HUES48 (cell line): Measurements from ENCODE around the gene TRIO.

Experiments used
- H3K27ac ChIP-seq: one replicate; pipeline ENCODE4 v1.7.0; 2013; ENCODE audit warnings: low read depth, low read length, inconsistent platforms
- H3K27me3 ChIP-seq: 2 replicates; pipeline ENCODE4 v1.6.1; 2013; ENCODE audit warnings: mild to moderate bottlenecking, low read length; ENCODE audit not compliant: control insufficient read depth, insufficient read depth
- H3K36me3 ChIP-seq: 2 replicates; pipeline ENCODE4 v1.6.1; 2013; ENCODE audit warnings: low read length; ENCODE audit not compliant: control insufficient read depth, insufficient read depth
- H3K4me1 ChIP-seq: 2 replicates; pipeline ENCODE4 v1.6.1; 2013; ENCODE audit warnings: mild to moderate bottlenecking, low read length; ENCODE audit not compliant: control insufficient read depth, insufficient read depth
- H3K4me3 ChIP-seq: 2 replicates; pipeline ENCODE4 v1.5.1; 2013; ENCODE audit warnings: mild to moderate bottlenecking, low read depth, low read length
- H3K9ac ChIP-seq: 2 replicates; pipeline ENCODE4 v1.6.1; 2013; ENCODE audit warnings: mild to moderate bottlenecking, low read depth, low read length, moderate library complexity
- H3K9me3 ChIP-seq: 2 replicates; pipeline ENCODE4 v1.6.1; 2013; ENCODE audit warnings: low read length; ENCODE audit not compliant: control insufficient read depth, insufficient read depth

TRIO gene

DNA sequence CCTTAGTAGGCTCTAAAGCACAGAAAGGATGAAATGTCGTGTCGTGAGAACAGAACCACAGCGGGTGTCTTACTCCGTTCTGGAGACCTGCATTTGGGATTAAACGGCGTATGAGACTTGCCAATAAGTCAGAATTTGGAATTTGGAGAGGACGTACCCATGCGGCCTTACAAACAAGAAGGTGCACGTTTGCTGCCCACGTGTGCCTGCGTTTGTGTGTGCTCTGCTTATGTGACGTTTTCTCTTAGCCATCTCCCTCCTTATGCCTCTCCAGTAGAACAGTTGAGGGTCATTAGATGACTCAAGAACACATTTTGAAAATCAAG lies 266.9 kb downstream of the TRIO start:
- Histone ChIP-seq H3K27ac (no peak overlapping the region), H3K4me3 (no peak overlapping the region), H3K36me3 (peaks cover 76% of the 10 kb centered on the region), H3K9me3 (no peaks in the 10 kb centered on the region), H3K27me3 (no peaks in the 10 kb centered on the region), H3K9ac (no peak overlapping the region), H3K4me1 (0 out of 2 replicates have a peak, but pooled peaks cover 8% of the 10 kb centered on the region)

DNA sequence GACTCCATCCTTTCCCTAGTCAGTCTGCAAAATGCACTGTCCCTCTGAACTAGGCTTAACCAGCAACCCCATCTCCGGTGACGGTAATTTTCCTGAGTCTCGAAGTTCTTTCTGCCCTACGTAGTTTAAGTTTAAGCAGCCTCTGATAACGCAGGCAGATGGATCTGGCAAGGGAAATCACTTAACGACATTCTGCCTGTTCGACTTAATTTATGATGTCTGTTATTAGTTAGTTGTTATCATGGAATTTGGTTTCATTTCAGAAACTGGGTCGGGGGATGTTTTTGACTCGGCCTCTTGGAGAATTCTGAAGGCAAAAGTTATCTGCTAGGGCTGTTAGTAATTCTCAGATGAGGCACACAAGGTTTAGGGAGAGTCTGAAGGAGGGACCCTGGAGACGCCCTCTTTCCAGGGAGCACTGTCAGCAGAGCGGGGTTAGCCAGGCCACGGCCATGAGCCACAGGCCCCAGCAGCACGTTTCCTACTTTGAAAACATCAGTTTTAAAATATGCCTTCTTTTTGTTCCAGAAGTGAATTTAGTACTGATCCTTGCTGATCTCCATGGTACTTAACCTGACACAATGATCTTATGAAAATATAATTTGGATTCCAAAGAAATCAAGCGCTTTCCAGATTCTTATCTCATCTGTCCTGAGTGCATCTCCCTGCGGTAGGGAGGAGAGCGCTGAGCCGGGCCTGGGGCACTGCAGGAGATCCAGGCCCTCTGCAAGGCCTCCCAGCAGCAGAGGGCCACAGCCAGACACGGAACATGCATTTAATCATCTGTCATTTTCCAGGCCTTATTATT lies 267.5 kb downstream of the TRIO start:
- no peaks in the 10 kb centered on the region for H3K9me3 ChIP-seq
- H3K36me3 ChIP-seq = peaks cover 82% of the 10 kb centered on the region
- no peak overlapping the region for H3K9ac ChIP-seq
- no peak overlapping the region for H3K4me3 ChIP-seq
- H3K27me3 ChIP-seq = no peaks in the 10 kb centered on the region
- H3K4me1 ChIP-seq = 0 out of 2 replicates have a peak, but pooled peaks cover 8% of the 10 kb centered on the region
- no peak overlapping the region for H3K27ac ChIP-seq

DNA sequence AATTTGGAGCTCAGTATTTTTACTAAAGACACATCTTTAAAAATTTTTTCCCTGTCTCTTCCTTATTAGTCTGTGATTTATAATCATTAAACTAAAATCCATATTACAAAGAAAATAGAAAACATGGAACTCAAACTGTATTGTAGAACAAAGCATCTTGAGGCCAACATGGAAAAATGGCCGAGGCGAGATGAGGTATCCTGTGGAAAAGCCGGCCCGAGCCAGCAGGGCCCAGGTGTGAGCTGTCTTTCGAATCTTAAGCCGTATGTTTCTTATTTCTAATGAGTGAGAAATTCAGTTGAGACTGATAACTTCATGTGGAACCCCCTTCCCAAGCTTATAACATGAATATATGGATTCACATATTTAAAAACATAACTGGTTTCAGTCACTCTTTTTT lies 268.1 kb downstream of the TRIO start:
- Histone ChIP-seq H3K36me3 (peaks cover 78% of the 10 kb centered on the region), H3K4me1 (peaks cover 13% of the 10 kb centered on the region; the same call in 1 of the 2 replicates)

DNA sequence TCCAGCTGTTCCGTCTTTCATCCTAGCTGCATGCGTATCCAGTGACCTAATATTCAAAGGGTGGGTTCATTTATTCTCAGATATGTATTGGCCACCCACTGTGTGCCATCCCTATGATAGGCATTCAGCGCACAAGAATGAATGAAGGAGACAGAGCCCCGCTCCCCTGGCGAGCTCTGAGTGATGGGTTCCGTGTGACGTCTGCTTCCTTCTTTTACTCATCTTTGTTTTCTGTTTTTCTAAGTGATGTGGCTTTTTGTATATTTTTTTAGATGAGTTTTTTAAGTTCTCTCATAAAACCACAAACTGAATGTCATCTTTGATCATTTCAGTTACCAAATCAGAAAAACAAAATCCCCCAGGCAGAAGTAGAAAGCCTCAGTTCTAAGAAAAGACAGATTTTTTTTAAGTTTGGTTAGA lies 270.2 kb downstream of the TRIO start:
- H3K27ac ChIP-seq = no peak overlapping the region
- H3K4me1 ChIP-seq = peaks cover 34% of the 10 kb centered on the region
- no peaks in the 10 kb centered on the region for H3K9me3 ChIP-seq
- peaks cover 62% of the 10 kb centered on the region for H3K36me3 ChIP-seq
- H3K4me3 ChIP-seq = no peak overlapping the region
- no peak overlapping the region for H3K9ac ChIP-seq
- H3K27me3 ChIP-seq = no peaks in the 10 kb centered on the region

More for the DNA sequence above, 268.1 kb downstream of the TRIO start:
- Histone ChIP-seq H3K27me3 (no peaks in the 10 kb centered on the region), H3K9me3 (no peaks in the 10 kb centered on the region), H3K4me3 (no peak overlapping the region), H3K9ac (no peak overlapping the region), H3K27ac (no peak overlapping the region)

DNA sequence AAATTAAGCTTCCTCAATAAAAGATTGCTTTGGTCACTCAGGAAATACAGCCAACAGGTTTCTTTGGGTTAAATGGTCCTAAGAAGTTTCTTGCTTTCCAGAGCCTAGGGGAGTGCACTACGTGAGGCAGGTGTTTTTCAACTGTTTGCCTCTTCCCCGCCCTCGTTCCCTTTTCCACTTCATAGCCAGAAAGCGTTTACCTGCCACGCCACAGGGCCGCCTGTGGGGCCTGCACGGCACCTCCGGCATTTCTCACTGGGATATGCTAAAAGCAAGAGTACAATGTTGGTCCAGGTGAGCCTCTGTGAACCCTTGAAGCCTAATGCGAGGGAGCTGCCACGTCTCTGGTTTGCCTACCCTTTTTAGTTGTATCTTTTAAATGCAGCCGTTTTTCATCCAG lies 270.9 kb downstream of the TRIO start:
- H3K36me3 ChIP-seq = peaks cover 61% of the 10 kb centered on the region
- no peak overlapping the region for H3K4me3 ChIP-seq
- peaks cover 36% of the 10 kb centered on the region for H3K4me1 ChIP-seq
- H3K27ac ChIP-seq = peak overlapping the region; percentile 22
- no peak overlapping the region for H3K9ac ChIP-seq
- no peaks in the 10 kb centered on the region for H3K27me3 ChIP-seq
- no peaks in the 10 kb centered on the region for H3K9me3 ChIP-seq

DNA sequence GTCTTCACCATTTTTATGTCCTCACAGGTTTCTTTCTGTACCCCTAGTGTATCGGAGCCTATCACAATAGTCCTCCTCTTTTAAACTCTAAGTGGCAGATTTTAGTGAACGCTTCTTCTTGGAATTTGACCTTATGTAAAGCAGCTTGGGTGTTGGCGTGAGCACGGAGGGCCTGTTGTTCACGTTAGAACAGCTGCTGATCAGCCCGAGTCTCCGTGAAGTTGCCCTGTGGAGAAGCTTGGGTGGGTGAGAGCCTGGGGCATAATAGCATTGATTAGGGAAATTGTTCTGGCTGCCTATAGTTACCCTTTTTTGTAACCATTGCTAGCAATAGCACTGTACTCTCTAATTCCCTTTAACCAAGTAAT lies 271.5 kb downstream of the TRIO start:
- Histone ChIP-seq H3K4me3 (no peak overlapping the region), H3K9ac (no peak overlapping the region), H3K4me1 (peaks cover 36% of the 10 kb centered on the region), H3K9me3 (no peaks in the 10 kb centered on the region), H3K27ac (no peak overlapping the region), H3K27me3 (no peaks in the 10 kb centered on the region), H3K36me3 (peaks cover 64% of the 10 kb centered on the region)

DNA sequence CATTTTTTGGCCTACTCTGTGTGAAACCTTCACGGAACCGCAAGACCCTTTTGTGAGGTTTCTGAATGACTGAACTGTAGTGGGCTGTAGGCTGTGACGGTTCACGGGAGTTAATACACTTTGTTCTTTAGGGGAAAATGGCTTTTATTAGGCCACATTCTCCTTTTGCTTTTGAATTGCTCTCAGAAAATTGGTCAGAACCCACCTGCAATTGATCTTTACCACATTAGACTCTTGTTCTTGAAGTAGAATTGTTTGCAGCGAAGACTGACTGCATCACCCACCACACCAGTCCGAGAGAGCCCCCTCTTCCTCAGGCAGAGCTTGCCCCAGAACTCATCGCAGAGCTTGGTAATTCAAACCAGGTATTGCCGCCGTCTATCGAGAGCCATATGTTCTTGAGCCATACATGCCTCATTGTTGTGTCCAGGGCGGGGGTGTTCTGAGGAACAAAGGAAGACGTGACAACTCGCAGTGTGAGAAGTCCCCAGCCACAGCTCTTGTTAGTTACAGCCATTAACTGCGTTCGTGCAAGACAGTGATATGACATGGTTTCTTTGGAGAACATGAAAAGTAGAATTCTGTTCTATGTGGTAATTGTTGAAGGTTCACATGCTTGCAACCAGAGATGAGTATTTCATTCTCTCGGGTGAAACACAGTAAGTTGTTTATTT lies 272.0 kb downstream of the TRIO start:
- peaks cover 65% of the 10 kb centered on the region for H3K36me3 ChIP-seq
- H3K9ac ChIP-seq = no peak overlapping the region
- no peaks in the 10 kb centered on the region for H3K9me3 ChIP-seq
- no peak overlapping the region for H3K27ac ChIP-seq
- no peaks in the 10 kb centered on the region for H3K27me3 ChIP-seq
- H3K4me3 ChIP-seq = no peak overlapping the region
- H3K4me1 ChIP-seq = peaks cover 36% of the 10 kb centered on the region

DNA sequence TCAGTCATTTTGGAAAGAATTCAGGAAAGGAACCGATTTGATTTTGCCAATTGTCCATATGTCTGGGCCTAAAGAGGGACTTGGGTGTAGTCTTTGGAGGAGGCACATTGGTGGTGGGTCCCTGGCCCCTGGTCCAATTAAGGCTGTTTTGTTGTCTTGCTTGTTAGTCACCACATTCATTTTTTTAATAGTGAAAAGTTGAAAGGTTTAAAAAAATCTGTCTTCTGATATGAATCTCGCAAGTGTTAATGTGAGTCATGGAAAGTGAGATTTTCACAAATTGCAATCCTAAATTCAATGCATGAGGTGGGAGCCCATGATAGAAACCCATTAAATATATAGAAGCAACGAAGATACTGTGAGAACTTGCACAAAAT lies 272.5 kb downstream of the TRIO start:
- Histone ChIP-seq H3K27ac (no peak overlapping the region), H3K4me1 (peaks cover 36% of the 10 kb centered on the region), H3K9me3 (no peaks in the 10 kb centered on the region), H3K36me3 (peaks cover 65% of the 10 kb centered on the region), H3K27me3 (no peaks in the 10 kb centered on the region), H3K4me3 (no peak overlapping the region), H3K9ac (no peak overlapping the region)

DNA sequence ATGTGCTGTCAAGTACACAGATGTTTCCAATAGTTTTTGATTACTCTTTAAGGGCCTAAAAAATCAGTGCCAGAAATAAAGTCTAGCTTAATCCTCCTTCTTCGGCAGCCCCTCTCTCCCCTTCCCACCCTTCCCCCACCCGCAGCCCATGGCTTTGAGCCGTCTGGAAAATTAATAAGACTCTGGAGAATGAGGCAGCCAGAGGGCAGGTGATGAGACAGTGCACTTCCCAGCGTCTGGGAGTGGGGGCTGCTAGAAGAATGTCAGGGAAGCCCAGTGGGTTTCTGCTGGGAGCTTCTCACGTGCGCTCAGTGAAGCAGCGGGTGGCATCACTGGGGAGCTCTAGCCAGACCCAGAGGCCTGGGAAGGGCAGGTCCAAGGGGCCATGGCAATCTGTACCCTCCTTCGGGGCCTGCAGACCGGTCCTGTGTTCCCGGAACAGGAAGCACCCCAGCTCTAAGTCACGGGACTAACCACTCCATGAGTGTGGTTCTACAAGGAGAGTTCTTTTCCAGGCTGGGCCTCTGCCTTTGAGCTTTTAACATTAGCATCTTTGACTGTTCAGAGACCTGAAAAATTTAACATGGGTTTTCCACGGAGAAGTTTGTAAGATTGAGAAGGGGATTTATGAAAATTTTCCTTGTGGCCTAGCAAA lies 273.6 kb downstream of the TRIO start:
- Histone ChIP-seq H3K9ac (no peak overlapping the region), H3K27ac (peak overlapping the region; percentile 76), H3K36me3 (peaks cover 61% of the 10 kb centered on the region), H3K4me1 (peaks cover 36% of the 10 kb centered on the region), H3K9me3 (no peaks in the 10 kb centered on the region), H3K27me3 (no peaks in the 10 kb centered on the region), H3K4me3 (no peak overlapping the region)

DNA sequence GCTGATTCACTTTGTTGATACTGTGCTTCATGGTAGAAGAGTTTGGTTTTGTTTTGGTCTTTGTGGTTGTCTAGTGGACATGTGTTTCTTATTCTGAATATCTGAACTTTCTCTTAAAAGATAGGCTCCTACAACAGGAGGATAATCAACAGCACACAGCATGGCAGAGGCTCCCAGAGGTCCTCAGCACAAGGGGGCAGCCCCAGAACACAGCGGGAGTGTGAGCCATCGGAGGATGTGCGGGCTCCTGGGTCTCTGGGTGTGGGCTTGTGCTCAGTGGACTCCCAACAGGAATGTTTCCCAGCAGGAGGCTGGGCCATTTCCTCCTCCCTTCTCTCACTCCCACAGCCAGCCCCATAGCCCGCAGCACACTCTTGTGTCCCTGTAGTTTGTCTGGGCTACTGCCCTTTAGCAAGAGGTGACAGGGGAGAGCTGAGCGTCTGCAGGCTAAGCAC lies 274.2 kb downstream of the TRIO start:
- Histone ChIP-seq H3K9ac (no peak overlapping the region), H3K4me3 (no peak overlapping the region), H3K4me1 (peaks cover 36% of the 10 kb centered on the region), H3K27ac (peak overlapping the region; percentile 76), H3K36me3 (peaks cover 64% of the 10 kb centered on the region), H3K9me3 (no peaks in the 10 kb centered on the region), H3K27me3 (no peaks in the 10 kb centered on the region)
